ENCODE measurements around the gene CDHR2. TPM values are rescaled to one million over a fixed set of nuclear protein-coding genes. Genes with fewer than 3 reads are reported as not detected.

Gene CDHR2
- total and polyA plus RNA-seq, 8 donors = 0.13 to 18.7 (median 9.7) TPM

DNA sequence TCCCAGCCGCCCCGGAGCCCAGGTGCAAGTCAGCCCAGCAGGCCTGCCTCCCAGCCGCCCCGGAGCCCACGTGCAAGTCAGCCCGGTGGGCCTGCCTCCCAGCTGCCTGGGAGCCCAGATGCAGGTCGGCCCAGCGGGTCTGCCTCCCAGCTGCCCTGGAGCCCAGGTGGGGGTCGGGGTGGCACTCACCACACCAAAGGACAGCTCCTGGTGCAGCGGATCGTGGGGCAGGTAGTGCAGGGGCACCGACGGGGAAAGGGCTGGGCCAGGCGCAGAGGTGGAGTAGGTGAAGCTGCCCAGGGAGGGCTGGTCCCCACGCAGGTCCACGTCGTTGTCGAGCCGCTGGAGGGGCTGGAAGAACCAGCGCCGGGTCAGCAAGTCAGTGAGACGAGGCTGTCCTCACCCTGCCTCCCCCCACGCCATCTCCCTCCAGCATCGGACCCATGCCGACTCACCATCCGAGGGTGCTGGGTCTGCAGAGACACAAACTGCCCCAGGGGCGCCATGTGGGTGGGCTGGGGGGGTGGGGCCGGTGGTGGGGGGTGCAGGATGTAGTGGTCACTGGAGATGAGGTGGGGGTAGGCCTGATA is 18.7 kb upstream of the CDHR2 start:
- TF ChIP-seq POLR2A (IDR thresholded peaks at IDR 0.05) (no peak), POLR2AphosphoS5 (IDR thresholded peaks at IDR 0.05) (no peak), CTCF (IDR thresholded peaks at IDR 0.05) (no peak), EP300 (IDR thresholded peaks at IDR 0.05) (no peak)
- H3K9me3 ChIP-seq = no peaks in the 10 kb centered on the region
- intact Hi-C loops (cut with DNase I; ENCODE audit: low total_unique reads) = no loop called here
- no peak for DNase-seq
- peaks cover 40 to 64% (median 57%) of the 10 kb centered on the region in 4 donors for H3K36me3 ChIP-seq
- H3K4me3 ChIP-seq = peak overlapping the region in 1 of 4 donors; percentile 14
- no peaks in the 10 kb centered on the region for H3K27me3 ChIP-seq
- WGBS, 5 donors = 53 to 92% (median 77%) methylated on average over 6 to 28 of the region's 28 CpGs
- peak overlapping the region in 3 of 5 donors; percentile 43 to 50 (median 45) for H3K27ac ChIP-seq
- H3K4me1 ChIP-seq = peaks cover 45 to 68% (median 53%) of the 10 kb centered on the region in 4 donors

DNA sequence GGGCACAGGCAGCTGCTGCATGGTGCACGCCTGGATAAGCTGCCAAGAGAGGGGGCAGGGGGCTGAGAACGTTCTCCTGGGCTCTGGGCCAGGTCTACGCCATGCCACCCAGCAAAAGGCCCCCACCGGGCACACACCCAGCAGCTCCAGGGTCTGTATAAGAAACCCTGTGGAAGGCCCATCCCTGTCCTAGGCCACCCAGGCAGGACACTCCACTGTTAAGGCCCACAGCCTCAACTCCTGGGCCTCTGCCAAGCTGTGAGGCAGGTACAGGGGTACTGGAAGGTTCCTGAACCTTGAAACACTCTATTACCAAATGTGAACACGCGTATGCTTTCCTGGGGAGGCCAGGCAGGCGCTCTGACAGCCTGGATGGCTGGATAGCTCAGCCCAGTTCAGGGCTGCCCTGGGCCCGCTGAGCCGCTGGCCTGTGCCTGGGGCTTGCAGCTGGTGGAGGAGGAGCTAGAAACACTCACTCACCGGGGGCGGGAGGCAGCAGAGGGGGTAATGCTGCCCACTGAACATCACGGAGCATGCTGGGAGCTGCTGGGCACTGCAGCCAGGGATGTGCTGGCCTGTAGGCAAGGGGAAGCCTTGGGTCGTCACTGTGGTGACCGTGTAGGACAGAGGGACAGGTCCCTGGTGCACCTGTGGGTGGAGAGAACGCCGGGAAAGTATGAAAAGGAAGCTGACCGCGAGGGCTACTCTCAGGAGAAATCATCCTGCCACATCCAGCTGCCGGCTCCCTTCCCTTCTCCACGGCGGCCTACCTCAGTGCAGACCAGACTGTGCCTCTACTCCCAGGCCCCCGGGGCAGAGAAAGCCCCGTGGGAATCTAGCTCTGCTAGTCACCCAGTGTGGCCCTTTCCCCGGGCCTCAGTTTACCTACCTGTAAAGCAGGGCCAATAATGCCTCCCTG is 17.9 kb upstream of the CDHR2 start:
- no peaks in the 10 kb centered on the region for H3K9me3 ChIP-seq
- peaks cover 51 to 75% (median 61%) of the 10 kb centered on the region in 4 donors for H3K4me1 ChIP-seq
- H3K27ac ChIP-seq = peak overlapping the region in 3 of 5 donors; percentile 10 to 50 (median 45)
- no peak overlapping the region for H3K4me3 ChIP-seq
- DNase-seq = peak in 1 of 2 donors; percentile 77
- no peaks in the 10 kb centered on the region for H3K27me3 ChIP-seq
- WGBS, 5 donors = 61 to 74% (median 71%) methylated on average over 10 to 24 of the region's 24 CpGs
- H3K36me3 ChIP-seq = peaks cover 40 to 59% (median 56%) of the 10 kb centered on the region in 4 donors
- TF ChIP-seq POLR2AphosphoS5 (IDR thresholded peaks at IDR 0.05) = no peak
- no peak for TF ChIP-seq EP300 (IDR thresholded peaks at IDR 0.05)
- no peak for TF ChIP-seq CTCF (IDR thresholded peaks at IDR 0.05)
- no peak for TF ChIP-seq POLR2A (IDR thresholded peaks at IDR 0.05)
- intact Hi-C loops (cut with DNase I; ENCODE audit: low total_unique reads) = no loop called here

- intact Hi-C loops (cut with DNase I; ENCODE audit: low total_unique reads) = no loop called here
- no peak overlapping the region for H3K4me3 ChIP-seq
- H3K4me1 ChIP-seq = peaks cover 51 to 77% (median 63%) of the 10 kb centered on the region in 4 donors
- DNase-seq = no peak
- TF ChIP-seq CTCF (IDR thresholded peaks at IDR 0.05) (no peak), POLR2AphosphoS5 (IDR thresholded peaks at IDR 0.05) (no peak), EP300 (IDR thresholded peaks at IDR 0.05) (no peak), POLR2A (IDR thresholded peaks at IDR 0.05) (no peak)
- no peaks in the 10 kb centered on the region for H3K9me3 ChIP-seq
- H3K27ac ChIP-seq = peak overlapping the region in 2 of 5 donors; percentile 45 to 50
- H3K27me3 ChIP-seq = no peaks in the 10 kb centered on the region
- 82 to 91% (median 89%) methylated on average over 10 to 28 of the region's 28 CpGs for WGBS, 5 donors
- peaks cover 40 to 54% (median 53%) of the 10 kb centered on the region in 4 donors for H3K36me3 ChIP-seq
These were observed 17.1 kb upstream of the CDHR2 start for GRCh38 chr5:176531902-176532493.

GRCh38 chr5:176532795-176533194 is 16.3 kb upstream of the CDHR2 start:
- WGBS, 5 donors = 87 to 93% (median 92%) methylated on average over 4 to 9 of the region's 9 CpGs
- Histone ChIP-seq H3K9me3 (no peaks in the 10 kb centered on the region), H3K36me3 (peaks cover 39 to 46% (median 45%) of the 10 kb centered on the region in 4 donors), H3K4me1 (peaks cover 51 to 77% (median 63%) of the 10 kb centered on the region in 4 donors), H3K4me3 (no peak overlapping the region), H3K27me3 (no peaks in the 10 kb centered on the region), H3K27ac (peak overlapping the region in 4 of 5 donors; percentile 99)
- DNase-seq = no peak
- TF ChIP-seq EP300 (IDR thresholded peaks at IDR 0.05) (no peak), POLR2A (IDR thresholded peaks at IDR 0.05) (no peak), CTCF (IDR thresholded peaks at IDR 0.05) (no peak), POLR2AphosphoS5 (IDR thresholded peaks at IDR 0.05) (no peak)
- intact Hi-C loops (cut with DNase I; ENCODE audit: low total_unique reads) = no loop called here

All from stomach (tissue), 9 donors.